Mesenchymal stem cell (in vitro differentiated cells and primary cell): ENCODE measurements around the gene SUCLA2.

Source experiments
- DNase-seq: peaks from one replicate; pipeline ENCODE4 v3.0.0-alpha.2; 2013
- H2AFZ ChIP-seq: one replicate; pipeline ENCODE4 v1.6.1; 2013; ENCODE audit warnings: low read depth, mild to moderate bottlenecking, control low read depth, inconsistent platforms, low read length, moderate library complexity
- H2AK5ac ChIP-seq: 2 replicates; pipeline ENCODE4 v1.6.1; 2013; ENCODE audit warnings: low read length, moderate library complexity, mild to moderate bottlenecking, inconsistent platforms; ENCODE audit not compliant: severe bottlenecking
- H2BK120ac ChIP-seq: one replicate; pipeline ENCODE4 v1.6.1; 2013; ENCODE audit warnings: low read depth, mild to moderate bottlenecking, inconsistent platforms, low read length, moderate library complexity
- H2BK12ac ChIP-seq, 2 experiments: one replicate each; pipeline ENCODE4 v1.6.1; 2013; ENCODE audit warnings: inconsistent platforms in 2 of 2, low read length in 2 of 2, mild to moderate bottlenecking in 2 of 2, moderate library complexity in 2 of 2, control low read depth in 1 of 2
- H2BK15ac ChIP-seq: one replicate; pipeline ENCODE4 v1.6.1; 2013; ENCODE audit warnings: mild to moderate bottlenecking, low read depth, inconsistent platforms; ENCODE audit not compliant: poor library complexity, severe bottlenecking
- H2BK5ac ChIP-seq: 2 replicates; pipeline ENCODE4 v1.6.1; 2013; ENCODE audit warnings: low read depth, mild to moderate bottlenecking, low read length, control low read depth, inconsistent platforms; ENCODE audit not compliant: poor library complexity, severe bottlenecking
- H3K14ac ChIP-seq, 2 experiments: one replicate each; pipeline ENCODE4 v1.6.1; 2013; ENCODE audit warnings: inconsistent platforms in 2 of 2, low read length in 2 of 2, control low read depth in 1 of 2, mild to moderate bottlenecking in 1 of 2, moderate library complexity in 1 of 2
- H3K18ac ChIP-seq, 2 experiments: one replicate each; pipeline ENCODE4 v1.6.1; 2013; ENCODE audit warnings: inconsistent platforms in 2 of 2, low read length in 2 of 2, control low read depth in 1 of 2, low read depth in 1 of 2, mild to moderate bottlenecking in 1 of 2
- H3K23ac ChIP-seq, 2 experiments: one replicate each; pipeline ENCODE4 v1.6.1; 2013; ENCODE audit warnings: inconsistent platforms in 2 of 2, low read length in 2 of 2, mild to moderate bottlenecking in 2 of 2, moderate library complexity in 2 of 2, control low read depth in 1 of 2
- H3K27ac ChIP-seq: 2 replicates; pipeline ENCODE4 v1.5.1; 2013; ENCODE audit warnings: mild to moderate bottlenecking, moderate library complexity, low read length, control low read depth, inconsistent platforms; ENCODE audit not compliant: poor library complexity, severe bottlenecking
- H3K27me3 ChIP-seq, 2 experiments: 2 replicates each; pipeline versions ENCODE4 v1.6.1 to v1.7.0; 2013; ENCODE audit warnings: low read length in 2 of 2, mild to moderate bottlenecking in 2 of 2, moderate library complexity in 2 of 2, control low read depth in 1 of 2, inconsistent platforms in 1 of 2; ENCODE audit not compliant: control insufficient read depth in 1 of 2, insufficient read depth in 1 of 2
- H3K36me3 ChIP-seq, 2 experiments: 2 replicates each; pipeline versions ENCODE4 v1.6.1 to v1.7.0; 2013; ENCODE audit warnings: low read length in 2 of 2, control low read depth in 1 of 2, inconsistent platforms in 1 of 2, low read depth in 1 of 2, mild to moderate bottlenecking in 1 of 2; ENCODE audit not compliant: insufficient read depth in 2 of 2, control insufficient read depth in 1 of 2
- H3K4ac ChIP-seq, 2 experiments: one replicate each; pipeline ENCODE4 v1.6.1; 2013; ENCODE audit warnings: inconsistent platforms in 2 of 2, low read length in 2 of 2, mild to moderate bottlenecking in 2 of 2, moderate library complexity in 2 of 2, control low read depth in 1 of 2, low read depth in 1 of 2
- H3K4me1 ChIP-seq: 2 replicates; pipeline ENCODE4 v1.6.1; 2013; ENCODE audit warnings: low read depth, low read length, control low read depth; ENCODE audit not compliant: control insufficient read depth, insufficient read depth
- H3K4me2 ChIP-seq: 2 replicates; pipeline ENCODE4 v1.6.1; 2013; ENCODE audit warnings: low read length, mild to moderate bottlenecking, inconsistent platforms; ENCODE audit not compliant: poor library complexity, severe bottlenecking
- H3K4me3 ChIP-seq, 2 experiments: 2 replicates each; pipeline versions ENCODE4 v1.5.1 to v1.7.0; 2013; ENCODE audit warnings: low read length in 2 of 2, mild to moderate bottlenecking in 2 of 2, control low read depth in 1 of 2, low read depth in 1 of 2; ENCODE audit not compliant: insufficient read depth in 1 of 2
- H3K79me1 ChIP-seq: replicated peaks from 2 replicates; pipeline ENCODE4 v1.6.1; 2013; ENCODE audit warnings: mild to moderate bottlenecking, control low read depth, low read length, inconsistent platforms; ENCODE audit not compliant: poor library complexity, severe bottlenecking
- H3K9ac ChIP-seq: 2 replicates; pipeline ENCODE4 v1.7.0; 2013; ENCODE audit warnings: mild to moderate bottlenecking, low read length, moderate library complexity
- H3K9me3 ChIP-seq: 2 replicates; pipeline ENCODE4 v1.7.0; 2013; ENCODE audit warnings: mild to moderate bottlenecking, low read length; ENCODE audit not compliant: control insufficient read depth
- H4K8ac ChIP-seq: one replicate; pipeline ENCODE4 v1.6.1; 2013; ENCODE audit warnings: inconsistent platforms, mild to moderate bottlenecking, low read length, moderate library complexity
- H4K91ac ChIP-seq: one replicate; pipeline ENCODE4 v1.6.1; 2013; ENCODE audit warnings: mild to moderate bottlenecking, low read length, inconsistent platforms
- WGBS: methylation state at CpG from one replicate; pipeline ENCODE4 v1.1.7; 2013; ENCODE audit warnings: mixed read lengths; 5-methylcytosine and 5-hydroxymethylcytosine counted together

SUCLA2 gene

DNA sequence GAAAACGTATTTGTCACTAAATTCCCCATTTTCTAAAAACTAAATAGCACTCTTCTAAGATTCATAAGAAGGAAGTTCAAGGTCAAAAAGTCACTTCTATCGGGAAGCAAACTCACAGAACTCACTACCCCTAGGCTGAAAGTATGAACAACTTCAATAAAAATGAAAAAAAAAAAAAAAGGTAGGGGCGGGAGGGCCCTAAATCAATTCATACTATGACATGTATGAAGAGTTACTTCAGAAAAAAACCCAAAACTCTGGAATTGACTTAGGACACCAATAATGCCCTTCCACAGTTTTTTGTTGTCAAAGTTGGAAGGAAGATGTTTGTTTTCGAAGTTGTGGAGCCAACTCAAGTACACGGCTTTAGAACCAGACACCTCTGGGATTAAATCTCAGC is 1.1 kb downstream of the SUCLA2 start:
- no peak overlapping the region for H2BK15ac ChIP-seq
- H3K4me3 ChIP-seq, result peak overlapping the region in 1 of 2 experiments; percentile 99
- no peak overlapping the region for H3K14ac ChIP-seq
- peaks cover 9% of the 10 kb centered on the region for H3K79me1 ChIP-seq
- no peak overlapping the region for H2BK120ac ChIP-seq
- H3K9ac ChIP-seq, result peak overlapping the region; percentile 97
- no peak overlapping the region for H3K27ac ChIP-seq
- DNase-seq, result no peak
- H4K91ac ChIP-seq, result no peak overlapping the region
- no peak overlapping the region for H2BK12ac ChIP-seq
- no peaks in the 10 kb centered on the region for H3K27me3 ChIP-seq
- H3K4me1 ChIP-seq, result peaks cover 3% of the 10 kb centered on the region
- no peak overlapping the region for H2BK5ac ChIP-seq
- no peak overlapping the region for H3K18ac ChIP-seq
- no peak overlapping the region for H3K23ac ChIP-seq
- H4K8ac ChIP-seq, result no peak overlapping the region
- no peak overlapping the region for H3K4ac ChIP-seq
- peak overlapping the region; percentile 84 for H3K4me2 ChIP-seq
- WGBS, result 79% methylated on average over 2 of the region's 5 CpGs
- no peak overlapping the region for H2AFZ ChIP-seq
- H3K36me3 ChIP-seq, result peaks cover 0 to 9% of the 10 kb centered on the region in 2 experiments
- H3K9me3 ChIP-seq, result no peaks in the 10 kb centered on the region
- no peak overlapping the region for H2AK5ac ChIP-seq

DNA sequence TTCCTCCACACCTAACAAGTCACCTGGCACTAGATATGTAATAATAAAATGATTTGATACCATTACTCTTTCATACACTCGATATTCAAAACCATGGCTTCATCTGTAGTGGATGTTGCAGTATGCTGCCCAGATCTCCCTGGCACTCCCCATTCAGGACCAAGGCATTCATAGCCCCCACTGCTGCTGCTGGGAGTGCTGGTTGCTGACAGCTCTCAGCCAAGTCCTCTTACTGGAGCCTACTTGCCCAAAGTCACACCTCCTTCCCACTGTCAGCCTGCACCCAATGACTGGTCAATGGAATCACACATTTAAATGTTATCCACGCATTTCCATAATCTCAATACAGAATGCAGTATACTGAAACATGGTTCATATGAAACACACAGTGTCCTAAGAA is 3.7 kb downstream of the SUCLA2 start:
- 96% methylated on average over 1 of the region's 2 CpGs for WGBS
- H3K4me2 ChIP-seq, result no peak overlapping the region
- no peak overlapping the region for H3K23ac ChIP-seq
- H3K36me3 ChIP-seq, result peaks cover 3 to 21% of the 10 kb centered on the region in 2 experiments
- H3K27me3 ChIP-seq, result no peaks in the 10 kb centered on the region
- no peak overlapping the region for H3K4ac ChIP-seq
- no peak overlapping the region for H3K14ac ChIP-seq
- no peak overlapping the region for H2AFZ ChIP-seq
- H3K27ac ChIP-seq, result no peak overlapping the region
- no peak overlapping the region for H3K4me3 ChIP-seq
- H2BK120ac ChIP-seq, result no peak overlapping the region
- H3K4me1 ChIP-seq, result peaks cover 3% of the 10 kb centered on the region
- DNase-seq, result no peak
- H2BK12ac ChIP-seq, result no peak overlapping the region
- no peak overlapping the region for H4K91ac ChIP-seq
- no peak overlapping the region for H2AK5ac ChIP-seq
- H3K9me3 ChIP-seq, result no peaks in the 10 kb centered on the region
- no peak overlapping the region for H4K8ac ChIP-seq
- peaks cover 9% of the 10 kb centered on the region for H3K79me1 ChIP-seq
- no peak overlapping the region for H2BK5ac ChIP-seq
- no peak overlapping the region for H3K9ac ChIP-seq
- no peak overlapping the region for H3K18ac ChIP-seq
- H2BK15ac ChIP-seq, result no peak overlapping the region

DNA sequence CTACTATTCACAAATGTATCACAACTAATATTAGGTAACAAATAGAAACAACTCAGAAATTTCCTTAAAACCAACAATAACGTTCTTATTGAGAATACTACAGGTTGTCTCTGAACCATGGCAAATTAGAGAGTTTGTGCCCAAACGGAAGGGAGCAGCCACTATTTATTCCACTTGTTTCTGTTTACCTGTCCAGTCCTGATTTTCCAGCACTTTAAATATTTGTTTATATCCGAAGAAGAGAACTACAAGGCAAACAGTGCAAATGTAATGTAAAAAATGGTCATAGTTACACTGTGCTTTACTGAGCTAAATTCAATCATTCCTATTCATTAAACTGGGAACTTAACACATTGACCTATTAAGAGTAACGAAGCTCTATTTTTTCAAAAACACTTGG is 9.2 kb downstream of the SUCLA2 start:
- Histone ChIP-seq H2BK12ac (no peak overlapping the region), H3K14ac (no peak overlapping the region), H3K4me2 (no peak overlapping the region), H3K9me3 (no peaks in the 10 kb centered on the region), H3K79me1 (peaks cover 11% of the 10 kb centered on the region), H3K27me3 (no peaks in the 10 kb centered on the region), H2AFZ (no peak overlapping the region), H3K23ac (no peak overlapping the region), H3K9ac (no peak overlapping the region), H2AK5ac (no peak overlapping the region), H2BK5ac (no peak overlapping the region), H4K8ac (no peak overlapping the region), H3K4ac (no peak overlapping the region), H3K4me3 (no peak overlapping the region), H4K91ac (no peak overlapping the region), H3K36me3 (peaks cover 6 to 51% of the 10 kb centered on the region in 2 experiments), H2BK120ac (no peak overlapping the region), H2BK15ac (no peak overlapping the region), H3K4me1 (no peaks in the 10 kb centered on the region), H3K18ac (no peak overlapping the region), H3K27ac (no peak overlapping the region)
- no peak for DNase-seq
- 98% methylated on average over 2 of the region's 4 CpGs for WGBS

DNA sequence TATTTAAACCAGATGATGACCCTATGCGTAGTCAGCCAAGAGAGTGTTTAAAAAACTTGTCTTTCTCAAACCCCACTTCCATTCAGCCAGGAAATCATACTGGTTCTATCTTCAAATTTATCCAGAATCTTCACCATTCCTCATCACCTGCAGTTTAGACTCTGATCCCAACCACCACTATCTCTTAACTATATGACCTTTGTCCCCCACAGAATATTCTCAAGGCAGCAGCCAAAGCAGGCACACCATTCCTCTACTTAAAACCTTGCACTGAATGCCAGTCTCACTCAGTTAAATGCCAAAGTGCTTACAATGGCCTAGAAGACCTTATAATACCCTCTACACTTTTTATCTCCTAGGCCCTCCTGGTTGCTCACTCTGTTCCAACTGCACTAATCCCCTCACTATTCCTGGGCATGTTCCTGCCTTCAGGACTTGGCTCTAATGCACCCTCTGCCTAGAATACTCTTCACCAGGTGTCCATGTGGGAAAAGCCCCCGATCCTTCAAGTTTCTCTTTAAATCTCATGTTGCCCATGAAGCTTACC is 10.1 kb downstream of the SUCLA2 start:
- H3K27me3 ChIP-seq, result no peaks in the 10 kb centered on the region
- no peak overlapping the region for H2AK5ac ChIP-seq
- H4K91ac ChIP-seq, result no peak overlapping the region
- no peaks in the 10 kb centered on the region for H3K9me3 ChIP-seq
- H3K79me1 ChIP-seq, result peaks cover 9% of the 10 kb centered on the region
- no peak overlapping the region for H3K14ac ChIP-seq
- H2BK12ac ChIP-seq, result no peak overlapping the region
- no peak overlapping the region for H3K4me2 ChIP-seq
- no peak overlapping the region for H3K27ac ChIP-seq
- H2BK120ac ChIP-seq, result no peak overlapping the region
- WGBS, result 96% methylated on average over 2 of the region's 2 CpGs
- no peaks in the 10 kb centered on the region for H3K4me1 ChIP-seq
- no peak overlapping the region for H3K4me3 ChIP-seq
- peaks cover 8 to 55% of the 10 kb centered on the region in 2 experiments for H3K36me3 ChIP-seq
- no peak overlapping the region for H2AFZ ChIP-seq
- H2BK5ac ChIP-seq, result no peak overlapping the region
- DNase-seq, result no peak
- H3K9ac ChIP-seq, result no peak overlapping the region
- H3K23ac ChIP-seq, result no peak overlapping the region
- H3K4ac ChIP-seq, result no peak overlapping the region
- no peak overlapping the region for H2BK15ac ChIP-seq
- H4K8ac ChIP-seq, result no peak overlapping the region
- no peak overlapping the region for H3K18ac ChIP-seq
